Keratinocyte (primary cell): ENCODE measurements around the gene SEC24D.

Source experiments
- EZH2 ChIP-seq: IDR thresholded peaks from one replicate; pipeline ENCODE4 v1.6.1; 2012; ENCODE audit warnings: inconsistent platforms, mild to moderate bottlenecking, low read length, moderate library complexity
- TF ChIP-seq, protein P1 (sequence below), 3 experiments: IDR thresholded peaks in 1 of 3; conservative IDR thresholded peaks in 1 of 3; optimal IDR thresholded peaks in 1 of 3; 2 replicates in 2 of 3; 3 replicates in 1 of 3; pipeline versions ENCODE3 to v1.5.1; 2011; ENCODE audit warnings: low read length in 3 of 3, mild to moderate bottlenecking in 3 of 3, moderate library complexity in 2 of 3, control low read depth in 1 of 3, inconsistent platforms in 1 of 3; ENCODE audit not compliant: insufficient read depth in 2 of 3; ENCODE audit errors: extremely low read depth in 1 of 3

DNA sequence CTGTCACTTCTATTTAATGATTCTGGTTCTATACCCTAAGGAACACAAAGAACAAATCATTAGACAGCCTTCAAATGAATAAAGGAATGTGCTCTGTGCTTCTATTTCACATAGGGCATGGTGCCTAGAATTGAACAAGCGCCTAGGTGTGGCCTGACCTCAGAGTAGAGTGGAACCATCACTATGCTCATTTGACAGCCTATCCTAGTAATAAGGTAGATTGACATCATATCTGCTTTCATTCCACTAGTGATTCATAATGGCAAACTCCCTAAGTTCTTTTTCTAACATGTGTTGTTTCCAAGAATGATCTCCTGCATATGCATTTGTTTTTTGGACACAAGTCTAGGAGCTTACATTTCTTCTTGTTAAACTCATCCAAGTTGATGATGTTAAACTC is 114.2 kb downstream of the SEC24D start:
- TF ChIP-seq, protein P1, sequence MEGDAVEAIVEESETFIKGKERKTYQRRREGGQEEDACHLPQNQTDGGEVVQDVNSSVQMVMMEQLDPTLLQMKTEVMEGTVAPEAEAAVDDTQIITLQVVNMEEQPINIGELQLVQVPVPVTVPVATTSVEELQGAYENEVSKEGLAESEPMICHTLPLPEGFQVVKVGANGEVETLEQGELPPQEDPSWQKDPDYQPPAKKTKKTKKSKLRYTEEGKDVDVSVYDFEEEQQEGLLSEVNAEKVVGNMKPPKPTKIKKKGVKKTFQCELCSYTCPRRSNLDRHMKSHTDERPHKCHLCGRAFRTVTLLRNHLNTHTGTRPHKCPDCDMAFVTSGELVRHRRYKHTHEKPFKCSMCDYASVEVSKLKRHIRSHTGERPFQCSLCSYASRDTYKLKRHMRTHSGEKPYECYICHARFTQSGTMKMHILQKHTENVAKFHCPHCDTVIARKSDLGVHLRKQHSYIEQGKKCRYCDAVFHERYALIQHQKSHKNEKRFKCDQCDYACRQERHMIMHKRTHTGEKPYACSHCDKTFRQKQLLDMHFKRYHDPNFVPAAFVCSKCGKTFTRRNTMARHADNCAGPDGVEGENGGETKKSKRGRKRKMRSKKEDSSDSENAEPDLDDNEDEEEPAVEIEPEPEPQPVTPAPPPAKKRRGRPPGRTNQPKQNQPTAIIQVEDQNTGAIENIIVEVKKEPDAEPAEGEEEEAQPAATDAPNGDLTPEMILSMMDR (optimal IDR thresholded peaks at IDR 0.05 in 1 of 3, IDR thresholded peaks at IDR 0.05 in 1 of 3, conservative IDR thresholded peaks at IDR 0.05 in 1 of 3; ENCODE audit: extremely low read depth in 1 of 3, insufficient read depth in 2 of 3, low read length in 3 of 3) = no peak
- TF ChIP-seq EZH2 = no peak
